Activated T-cell treated with anti-CD3 and anti-CD28 coated beads, Interleukin-2, amount 50 U/mL, for 24 hours (primary cell): ENCODE results near the gene LMNTD2.

Experiments
- DNase-seq: peaks from one replicate; pipeline ENCODE4 v3.0.0-alpha.2; 2020
- H3K27ac Mint-ChIP-seq: 2 replicates; pipeline ENCODE4 v1.8.0; 2020; ENCODE audit warnings: mild to moderate bottlenecking, mixed read lengths
- H3K27me3 Mint-ChIP-seq: 2 replicates; pipeline ENCODE4 v1.8.0; 2020; ENCODE audit warnings: mixed read lengths
- H3K36me3 Mint-ChIP-seq: 2 replicates; pipeline ENCODE4 v1.8.0; 2020; ENCODE audit warnings: low read depth, mixed read lengths
- H3K4me1 Mint-ChIP-seq: 2 replicates; pipeline ENCODE4 v1.8.0; 2020; ENCODE audit warnings: low read depth, mixed read lengths
- H3K4me3 Mint-ChIP-seq: 2 replicates; pipeline ENCODE4 v1.8.0; 2020; ENCODE audit warnings: mild to moderate bottlenecking, moderate library complexity, mixed read lengths
- H3K9me3 Mint-ChIP-seq: 2 replicates; pipeline ENCODE4 v1.8.0; 2020; ENCODE audit warnings: mixed read lengths

LMNTD2 gene

DNA sequence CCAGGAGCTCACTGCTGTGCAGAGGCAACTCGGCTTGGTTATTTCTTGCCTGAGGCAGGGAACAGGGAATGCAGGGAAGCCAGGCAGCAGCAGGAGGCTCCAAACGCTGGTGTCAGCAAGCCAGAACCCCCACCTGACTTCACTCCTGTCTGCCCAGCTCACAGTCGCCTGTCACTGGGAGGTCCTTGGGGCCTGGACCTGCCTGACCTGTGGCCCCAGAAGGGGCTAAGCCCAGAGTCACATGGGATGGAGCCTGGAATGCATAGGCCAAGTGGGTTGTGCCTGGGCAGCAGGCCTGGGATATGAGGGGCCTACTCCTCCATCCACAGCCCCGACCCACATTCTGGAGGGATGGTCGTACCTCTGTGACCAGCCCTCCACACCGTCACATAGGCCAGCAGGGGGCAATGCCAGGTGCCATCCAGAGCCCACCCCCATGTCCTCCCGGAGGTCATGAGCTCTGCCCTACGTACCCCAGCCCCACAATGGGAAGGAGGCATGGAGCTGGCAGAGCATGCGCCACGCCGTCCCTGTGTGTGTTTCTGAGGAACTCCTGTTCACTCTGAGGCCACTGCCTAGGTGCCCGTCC is 5.5 kb upstream of the LMNTD2 start:
- no peak for DNase-seq
- Mint-ChIP-seq H3K9me3 (no peaks in the 10 kb centered on the region), H3K27ac (no peak overlapping the region), H3K4me1 (peaks cover 11% of the 10 kb centered on the region), H3K4me3 (peak overlapping the region; percentile 79), H3K36me3 (peaks cover 10% of the 10 kb centered on the region), H3K27me3 (no peaks in the 10 kb centered on the region)

- Mint-ChIP-seq H3K27me3 (no peaks in the 10 kb centered on the region), H3K36me3 (peaks cover 10% of the 10 kb centered on the region), H3K4me3 (no peak overlapping the region), H3K27ac (no peak overlapping the region), H3K4me1 (peaks cover 16% of the 10 kb centered on the region), H3K9me3 (no peaks in the 10 kb centered on the region)
- no peak for DNase-seq
Measured at GRCh38 chr11:563812-564578, 3.5 kb upstream of the LMNTD2 start.

DNA sequence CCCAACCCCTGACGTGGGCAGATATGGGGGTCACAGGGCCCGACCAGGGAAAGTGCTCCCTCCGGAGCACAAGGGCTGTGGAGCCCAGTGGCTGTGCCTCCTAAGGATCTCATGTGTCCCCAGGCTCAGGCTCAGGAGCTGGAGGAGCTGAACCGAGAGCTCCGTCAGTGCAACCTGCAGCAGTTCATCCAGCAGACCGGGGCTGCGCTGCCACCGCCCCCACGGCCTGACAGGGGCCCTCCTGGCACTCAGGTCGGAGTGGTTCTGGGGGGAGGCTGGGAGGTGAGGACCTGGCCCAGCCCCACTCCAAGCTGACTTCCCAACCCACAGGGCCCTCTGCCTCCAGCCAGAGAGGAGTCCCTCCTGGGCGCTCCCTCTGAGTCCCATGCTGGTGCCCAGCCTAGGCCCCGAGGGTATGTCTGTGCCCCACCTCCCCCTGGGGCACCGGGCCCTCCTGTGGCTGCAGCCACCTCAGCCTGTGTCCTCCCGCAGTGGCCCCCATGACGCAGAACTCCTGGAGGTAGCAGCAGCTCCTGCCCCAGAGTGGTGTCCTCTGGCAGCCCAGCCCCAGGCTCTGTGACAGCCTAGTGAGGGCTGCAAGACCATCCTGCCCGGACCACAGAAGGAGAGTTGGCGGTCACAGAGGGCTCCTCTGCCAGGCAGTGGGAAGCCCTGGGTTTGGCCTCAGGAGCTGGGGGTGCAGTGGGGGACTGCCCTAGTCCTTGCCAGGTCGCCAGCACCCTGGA is 2.7 kb upstream of the LMNTD2 start:
- no peak overlapping the region for H3K4me3 Mint-ChIP-seq
- no peak overlapping the region for H3K27ac Mint-ChIP-seq
- no peak for DNase-seq
- H3K4me1 Mint-ChIP-seq: peaks cover 16% of the 10 kb centered on the region
- peaks cover 10% of the 10 kb centered on the region for H3K36me3 Mint-ChIP-seq
- no peaks in the 10 kb centered on the region for H3K9me3 Mint-ChIP-seq
- H3K27me3 Mint-ChIP-seq: no peaks in the 10 kb centered on the region

DNA sequence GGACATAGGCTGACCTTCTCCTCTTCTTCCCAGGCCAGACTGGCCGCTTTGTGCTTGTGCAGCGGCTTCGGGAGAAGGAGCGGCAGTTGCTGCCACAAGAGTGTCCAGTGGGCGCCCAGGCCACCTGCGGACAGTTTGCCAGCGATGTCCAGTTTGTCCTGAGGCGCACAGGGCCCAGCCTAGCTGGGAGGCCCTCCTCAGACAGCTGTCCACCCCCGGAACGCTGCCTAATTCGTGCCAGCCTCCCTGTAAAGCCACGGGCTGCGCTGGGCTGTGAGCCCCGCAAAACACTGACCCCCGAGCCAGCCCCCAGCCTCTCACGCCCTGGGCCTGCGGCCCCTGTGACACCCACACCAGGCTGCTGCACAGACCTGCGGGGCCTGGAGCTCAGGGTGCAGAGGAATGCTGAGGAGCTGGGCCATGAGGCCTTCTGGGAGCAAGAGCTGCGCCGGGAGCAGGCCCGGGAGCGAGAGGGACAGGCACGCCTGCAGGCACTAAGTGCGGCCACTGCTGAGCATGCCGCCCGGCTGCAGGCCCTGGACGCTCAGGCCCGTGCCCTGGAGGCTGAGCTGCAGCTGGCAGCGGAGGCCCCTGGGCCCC is 1.6 kb upstream of the LMNTD2 start:
- Mint-ChIP-seq H3K9me3 (no peaks in the 10 kb centered on the region), H3K27me3 (peaks cover 3% of the 10 kb centered on the region), H3K27ac (no peak overlapping the region), H3K4me1 (peaks cover 12% of the 10 kb centered on the region), H3K36me3 (peaks cover 10% of the 10 kb centered on the region), H3K4me3 (peak overlapping the region; percentile 87)
- no peak for DNase-seq

DNA sequence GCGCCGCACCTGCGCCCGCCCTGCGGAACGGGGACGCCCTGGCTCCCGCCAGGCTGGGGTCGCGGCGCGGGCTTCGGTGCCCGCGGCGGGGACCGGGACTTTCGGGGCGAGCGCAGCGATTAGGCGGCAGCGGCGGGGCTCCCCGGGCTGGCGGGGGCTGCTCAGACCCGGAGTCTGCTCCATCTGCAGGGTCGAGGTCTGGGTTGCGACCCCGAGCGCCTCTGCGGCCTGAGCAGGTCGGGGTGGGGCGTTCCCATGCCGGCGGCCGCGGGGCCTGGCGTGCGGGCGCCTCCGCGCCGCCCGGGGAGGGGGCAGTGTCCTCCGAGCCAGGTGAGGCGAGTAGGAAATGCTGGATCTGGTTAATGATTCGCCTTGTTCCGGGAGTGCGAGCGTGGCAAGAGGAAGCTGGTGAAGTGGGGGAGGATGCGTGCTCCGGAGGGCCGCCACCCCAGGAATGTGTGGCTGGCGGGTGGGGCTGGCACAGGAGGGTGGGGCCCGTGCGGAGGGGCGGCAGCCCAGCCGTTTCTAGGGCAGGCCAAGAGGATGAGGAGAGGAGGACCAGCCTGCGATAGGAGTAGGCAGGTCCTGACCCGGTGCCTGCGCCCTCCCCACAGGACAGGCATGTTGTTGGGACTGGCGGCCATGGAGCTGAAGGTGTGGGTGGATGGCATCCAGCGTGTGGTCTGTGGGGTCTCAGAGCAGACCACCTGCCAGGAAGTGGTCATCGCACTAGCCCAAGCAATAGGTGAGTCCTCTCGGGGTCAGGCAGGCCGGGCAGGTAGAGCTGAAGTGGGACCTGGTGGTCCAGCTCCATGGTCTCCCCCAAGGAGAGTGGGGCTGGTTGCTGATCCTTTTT is 838 bp upstream of the LMNTD2 start:
- peak overlapping the region; percentile 76 for H3K27ac Mint-ChIP-seq
- peak overlapping the region; percentile 87 for H3K4me3 Mint-ChIP-seq

GRCh38 chr11:559712-560304 is 730 bp downstream of the LMNTD2 start:
- Mint-ChIP-seq H3K4me3 (peak overlapping the region; percentile 66), H3K36me3 (peaks cover 10% of the 10 kb centered on the region), H3K9me3 (no peaks in the 10 kb centered on the region), H3K4me1 (peaks cover 15% of the 10 kb centered on the region), H3K27me3 (peaks cover 9% of the 10 kb centered on the region), H3K27ac (peak overlapping the region; percentile 84)
- no peak for DNase-seq

More for the DNA sequence above, 838 bp upstream of the LMNTD2 start:
- H3K4me1 Mint-ChIP-seq: peaks cover 15% of the 10 kb centered on the region
- no peaks in the 10 kb centered on the region for H3K9me3 Mint-ChIP-seq
- no peak for DNase-seq
- peaks cover 8% of the 10 kb centered on the region for H3K27me3 Mint-ChIP-seq
- H3K36me3 Mint-ChIP-seq: peaks cover 10% of the 10 kb centered on the region

GRCh38 chr11:559020-559620 is 1.4 kb downstream of the LMNTD2 start:
- Mint-ChIP-seq H3K4me3 (no peak overlapping the region), H3K36me3 (peaks cover 5% of the 10 kb centered on the region), H3K27me3 (peaks cover 9% of the 10 kb centered on the region), H3K9me3 (no peaks in the 10 kb centered on the region), H3K4me1 (peaks cover 15% of the 10 kb centered on the region), H3K27ac (no peak overlapping the region)
- DNase-seq: no peak

- Mint-ChIP-seq H3K27me3 (peaks cover 9% of the 10 kb centered on the region), H3K9me3 (no peaks in the 10 kb centered on the region), H3K4me3 (no peak overlapping the region), H3K27ac (no peak overlapping the region), H3K4me1 (peaks cover 15% of the 10 kb centered on the region), H3K36me3 (peaks cover 1% of the 10 kb centered on the region)
- DNase-seq: no peak
Measured at GRCh38 chr11:558503-558902, 2.0 kb downstream of the LMNTD2 start.

- DNase-seq: no peak
- no peak overlapping the region for H3K4me3 Mint-ChIP-seq
- H3K36me3 Mint-ChIP-seq: no peaks in the 10 kb centered on the region
- H3K27ac Mint-ChIP-seq: no peak overlapping the region
- H3K27me3 Mint-ChIP-seq: peaks cover 9% of the 10 kb centered on the region
- no peaks in the 10 kb centered on the region for H3K9me3 Mint-ChIP-seq
- peaks cover 15% of the 10 kb centered on the region for H3K4me1 Mint-ChIP-seq
Measured at GRCh38 chr11:557328-558132, 3.0 kb downstream of the LMNTD2 start.

DNA sequence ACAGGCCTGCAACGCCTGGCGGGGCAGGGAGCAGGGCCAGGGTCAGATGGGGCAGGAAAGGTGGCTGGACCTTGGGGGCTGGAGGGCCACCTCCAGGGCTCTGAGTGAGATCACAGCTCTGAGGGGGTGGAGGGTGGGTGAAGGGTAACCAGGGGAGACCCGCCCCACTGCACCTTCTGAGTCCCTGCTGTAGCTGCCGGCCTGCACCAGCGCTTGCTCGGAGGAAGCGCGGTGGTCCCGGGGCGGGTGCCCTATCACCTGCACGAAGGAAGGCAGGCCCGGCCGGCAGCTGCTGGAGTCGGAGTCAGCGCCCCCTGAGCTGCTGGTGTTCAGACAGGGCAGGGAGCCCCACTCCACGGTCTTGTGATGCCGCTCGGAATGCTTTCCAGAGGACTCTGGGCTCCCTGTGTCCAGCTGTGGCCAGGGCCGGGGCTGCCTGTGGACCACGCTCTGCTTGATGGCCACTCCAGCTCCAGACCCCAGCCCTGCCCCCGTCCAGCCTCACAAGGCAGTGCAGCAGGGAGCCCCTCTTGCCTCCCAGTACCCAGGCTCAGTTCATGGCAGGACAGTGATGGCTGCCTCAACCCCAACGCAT is 3.8 kb downstream of the LMNTD2 start:
- no peak overlapping the region for H3K27ac Mint-ChIP-seq
- H3K27me3 Mint-ChIP-seq: peaks cover 9% of the 10 kb centered on the region
- H3K36me3 Mint-ChIP-seq: no peaks in the 10 kb centered on the region
- DNase-seq: no peak
- no peaks in the 10 kb centered on the region for H3K9me3 Mint-ChIP-seq
- H3K4me3 Mint-ChIP-seq: no peak overlapping the region
- H3K4me1 Mint-ChIP-seq: peaks cover 14% of the 10 kb centered on the region

GRCh38 chr11:555780-556661 is 4.5 kb downstream of the LMNTD2 start:
- Mint-ChIP-seq H3K27ac (no peak overlapping the region), H3K36me3 (no peaks in the 10 kb centered on the region), H3K27me3 (peaks cover 9% of the 10 kb centered on the region), H3K9me3 (no peaks in the 10 kb centered on the region), H3K4me1 (peaks cover 9% of the 10 kb centered on the region), H3K4me3 (no peak overlapping the region)
- DNase-seq: no peak
